Inferior parietal cortex (tissue), 1 donor: ENCODE data around the gene BTBD6.

Source experiments
- DNase-seq: peaks from one replicate; pipeline ENCODE4 v3.0.0-alpha.2; 2016; ENCODE audit errors: extremely low spot score

Gene BTBD6

DNA sequence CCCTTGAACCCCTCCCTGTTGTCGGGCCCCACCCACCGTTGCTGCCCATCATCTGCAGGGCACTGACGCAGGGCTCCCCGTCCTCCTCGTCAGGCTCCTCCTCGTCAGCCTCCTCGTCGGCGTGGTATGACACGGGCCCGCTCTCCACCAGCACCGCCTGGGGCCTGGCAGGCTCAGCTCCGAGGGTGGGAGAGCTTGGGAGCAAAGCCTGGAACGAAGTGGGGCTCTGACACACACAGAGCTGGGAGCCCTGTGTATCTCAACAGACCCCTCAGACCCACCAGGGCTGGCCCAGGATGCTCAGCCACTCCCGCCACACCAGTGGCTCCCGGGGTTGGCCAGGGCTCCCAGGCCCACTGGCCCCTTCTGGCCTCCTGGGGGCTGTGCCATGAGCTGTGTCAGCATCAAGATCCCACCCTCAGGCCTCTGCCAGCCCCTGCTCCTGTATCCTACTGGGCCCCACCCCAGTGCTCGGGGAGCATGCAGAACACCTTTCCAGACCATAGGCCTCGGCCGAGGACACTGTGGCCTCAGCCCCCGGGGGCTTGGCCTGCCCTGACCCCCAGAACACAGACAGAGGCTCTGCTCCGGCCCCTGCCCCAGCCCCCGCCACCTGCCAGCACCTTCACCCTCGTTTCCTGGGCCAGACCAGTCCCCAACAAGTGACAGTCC lies 37.1 kb upstream of the BTBD6 start:
- DNase-seq: no peak

GRCh38 chr14:105211758-105212089 lies 36.6 kb upstream of the BTBD6 start:
- no peak for DNase-seq

GRCh38 chr14:105212541-105213300 lies 35.6 kb upstream of the BTBD6 start:
- DNase-seq: no peak

DNA sequence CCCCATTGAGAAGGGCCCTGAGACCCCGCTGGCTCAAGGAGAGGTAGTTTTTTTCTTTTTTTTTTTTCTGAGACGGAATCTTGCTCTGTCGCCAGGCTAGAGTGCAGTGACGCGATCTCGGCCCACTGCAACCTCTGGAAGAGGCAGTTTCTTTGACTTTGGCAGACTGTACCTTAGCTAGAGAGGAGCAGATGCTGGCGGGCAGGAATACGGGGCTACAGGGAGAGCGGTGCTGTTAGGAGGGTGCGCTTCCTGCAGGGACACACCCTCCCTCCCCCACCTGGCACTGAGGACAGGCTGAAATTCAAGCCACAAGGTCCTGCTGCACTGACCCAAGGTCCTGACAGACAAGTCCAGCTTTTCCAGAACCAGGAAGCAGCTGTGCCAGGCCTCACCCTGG lies 35.0 kb upstream of the BTBD6 start:
- no peak for DNase-seq

GRCh38 chr14:105214324-105214915 lies 33.9 kb upstream of the BTBD6 start:
- no peak for DNase-seq

- no peak for DNase-seq
Measured at GRCh38 chr14:105215602-105216001, 32.7 kb upstream of the BTBD6 start.

GRCh38 chr14:105216490-105217247 lies 31.7 kb upstream of the BTBD6 start:
- no peak for DNase-seq

DNA sequence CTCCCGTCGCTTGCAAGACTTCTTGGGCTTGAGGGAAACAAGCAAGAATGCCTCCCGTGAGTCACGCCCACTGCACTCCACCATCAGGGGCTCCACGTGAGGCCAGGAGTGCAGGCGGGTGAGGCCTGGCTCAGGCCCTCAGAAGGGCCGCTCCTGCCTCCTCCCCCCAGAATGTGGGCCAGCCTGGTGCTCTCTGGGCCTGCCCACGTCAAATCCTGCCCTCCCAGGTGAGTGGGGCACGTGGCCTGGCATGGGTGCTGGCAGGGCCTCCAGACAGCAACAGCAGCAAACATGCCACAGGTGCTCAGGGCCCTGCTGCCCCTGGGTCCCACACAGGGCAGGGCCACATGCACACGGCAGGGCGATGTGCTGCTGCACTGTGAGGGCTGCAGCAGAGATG lies 30.6 kb upstream of the BTBD6 start:
- DNase-seq: no peak

DNA sequence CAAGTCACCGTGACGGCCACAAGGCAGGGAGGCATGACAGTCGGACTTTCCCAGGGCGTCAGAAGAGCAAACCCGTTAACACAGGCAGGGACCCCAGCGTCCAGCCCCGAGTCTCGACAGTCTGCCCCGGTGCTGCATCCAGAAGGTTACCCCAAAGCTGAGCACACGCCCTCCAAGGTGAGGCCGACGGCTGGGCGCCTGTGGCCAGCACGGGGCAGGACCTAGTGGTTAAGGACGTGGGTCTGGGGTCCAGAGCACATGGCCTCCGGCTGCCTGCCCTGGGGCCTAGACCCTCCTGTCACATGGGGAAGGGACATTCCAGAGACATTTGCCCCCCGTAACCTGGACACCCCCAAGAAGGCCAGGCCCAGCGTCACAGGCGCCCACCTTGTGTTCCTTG lies 29.7 kb upstream of the BTBD6 start:
- no peak for DNase-seq

GRCh38 chr14:105219043-105219612 lies 29.2 kb upstream of the BTBD6 start:
- DNase-seq: no peak

- no peak for DNase-seq
Measured at GRCh38 chr14:105219753-105220152, 28.6 kb upstream of the BTBD6 start.

DNA sequence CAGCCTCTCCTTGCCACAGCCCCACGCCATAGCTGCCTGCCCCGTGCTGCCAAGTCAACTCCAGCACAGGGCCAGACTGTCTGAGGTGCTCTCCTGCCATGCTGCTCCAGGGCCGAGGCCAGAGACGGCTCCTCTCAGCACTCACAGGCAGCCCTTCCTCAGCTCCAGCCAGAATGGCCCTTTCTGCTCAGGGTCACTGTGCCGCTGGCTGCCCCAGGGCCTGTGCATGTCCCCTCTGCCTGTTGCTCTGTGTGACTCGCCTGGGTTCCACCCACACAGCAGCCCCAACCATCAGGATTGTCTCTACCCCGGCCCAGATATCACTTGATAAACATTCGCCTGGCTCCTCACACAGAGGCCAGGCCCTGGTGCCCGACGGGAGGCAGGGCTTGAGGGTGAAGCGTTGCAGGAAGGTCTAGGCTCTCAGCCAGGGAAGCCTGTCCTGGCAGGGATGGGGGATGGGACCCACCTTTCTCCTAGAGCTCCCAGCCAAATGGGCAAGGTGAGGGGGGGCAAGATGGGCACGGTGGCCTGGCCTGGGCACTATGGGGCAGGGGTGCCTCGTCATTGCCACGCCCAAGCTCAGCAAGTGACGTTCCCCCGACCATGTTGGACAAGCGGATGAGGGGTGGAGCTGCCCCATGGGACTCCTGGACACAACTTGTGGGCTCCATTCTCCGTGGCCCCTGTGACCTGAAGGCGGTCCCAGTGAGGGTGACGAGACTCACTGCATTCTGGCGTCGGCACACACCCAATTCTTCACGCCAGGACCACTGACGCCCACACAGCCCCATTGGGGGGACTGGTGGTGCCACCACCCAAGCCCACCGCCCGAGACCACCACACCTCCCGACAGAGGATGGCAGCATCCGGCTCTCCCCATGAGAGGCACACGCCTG lies 27.4 kb upstream of the BTBD6 start:
- no peak for DNase-seq

GRCh38 chr14:105221598-105222178 lies 26.6 kb upstream of the BTBD6 start:
- no peak for DNase-seq

DNA sequence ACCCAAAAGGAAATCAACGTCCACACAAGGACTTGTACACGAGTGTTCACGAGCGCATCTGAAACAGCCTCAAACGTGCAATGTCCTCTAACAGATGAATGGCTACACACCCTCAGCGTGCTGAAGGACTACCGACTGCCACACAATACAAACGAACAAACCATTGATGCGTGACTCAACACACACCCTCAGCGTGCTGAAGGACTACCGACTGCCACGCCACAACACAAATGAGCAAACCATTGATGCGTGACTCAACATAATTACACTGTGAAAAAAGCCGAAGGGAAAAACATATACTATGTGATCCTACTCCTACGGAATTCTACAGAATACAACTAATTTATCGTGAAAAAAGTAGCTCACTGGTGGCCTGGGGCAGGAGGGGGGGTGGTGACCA lies 25.1 kb upstream of the BTBD6 start:
- no peak for DNase-seq

DNA sequence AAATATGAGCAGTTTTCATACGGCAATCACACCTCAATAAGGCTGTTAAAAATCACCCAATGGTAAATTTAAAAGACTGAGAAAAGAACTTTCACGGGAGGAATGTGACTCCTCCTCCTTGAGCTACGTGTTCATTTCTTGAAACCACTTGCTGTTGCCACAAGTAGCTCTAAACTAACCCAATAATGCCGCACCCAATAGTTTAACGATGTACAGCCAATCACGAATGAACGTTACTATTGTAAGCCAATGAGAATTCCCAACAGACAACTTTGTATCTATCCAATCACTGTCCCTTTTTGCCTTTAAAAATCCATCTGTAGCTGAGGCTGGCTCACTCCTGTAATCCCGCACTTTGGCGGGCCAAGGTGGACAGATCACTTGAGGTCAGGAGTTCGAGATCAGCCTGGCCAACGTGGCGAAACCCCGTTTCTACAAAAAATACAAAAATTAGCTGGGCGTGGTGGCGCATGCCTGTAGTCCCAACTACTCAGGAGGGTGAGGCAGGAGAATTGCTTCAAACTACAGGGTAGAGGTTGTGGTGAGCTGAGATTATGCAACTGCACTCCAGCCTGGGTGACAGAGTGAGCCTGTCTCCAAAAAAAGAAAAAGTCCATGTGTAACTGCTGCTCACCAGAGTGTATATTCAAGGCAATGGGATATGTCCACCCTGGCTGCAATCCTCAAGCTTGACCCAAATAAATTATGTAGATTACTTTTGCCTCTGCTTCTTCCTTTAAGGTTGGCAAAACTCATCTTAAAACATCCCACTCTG lies 24.4 kb upstream of the BTBD6 start:
- DNase-seq: no peak

GRCh38 chr14:105224845-105225570 lies 23.3 kb upstream of the BTBD6 start:
- no peak for DNase-seq

DNA sequence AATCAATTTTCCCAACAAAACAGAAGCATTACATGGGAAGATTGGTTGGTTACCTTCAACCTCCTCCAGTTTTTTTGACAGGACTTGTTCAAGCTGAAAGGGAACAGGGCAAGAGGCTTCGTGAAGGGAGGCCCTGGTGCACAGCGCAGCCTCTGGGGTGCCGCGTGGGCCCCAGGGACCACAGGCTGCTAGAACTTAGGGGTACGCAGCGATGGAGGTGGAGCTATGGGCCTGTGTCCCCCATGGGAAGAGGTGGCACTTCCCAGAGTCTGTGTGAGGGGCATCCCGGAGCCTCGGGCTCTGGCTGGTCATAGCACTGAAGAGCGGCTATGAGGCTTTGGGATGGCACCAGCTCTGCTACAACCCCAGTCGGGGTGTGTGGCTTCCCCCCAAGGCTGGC lies 22.1 kb upstream of the BTBD6 start:
- DNase-seq: no peak

DNA sequence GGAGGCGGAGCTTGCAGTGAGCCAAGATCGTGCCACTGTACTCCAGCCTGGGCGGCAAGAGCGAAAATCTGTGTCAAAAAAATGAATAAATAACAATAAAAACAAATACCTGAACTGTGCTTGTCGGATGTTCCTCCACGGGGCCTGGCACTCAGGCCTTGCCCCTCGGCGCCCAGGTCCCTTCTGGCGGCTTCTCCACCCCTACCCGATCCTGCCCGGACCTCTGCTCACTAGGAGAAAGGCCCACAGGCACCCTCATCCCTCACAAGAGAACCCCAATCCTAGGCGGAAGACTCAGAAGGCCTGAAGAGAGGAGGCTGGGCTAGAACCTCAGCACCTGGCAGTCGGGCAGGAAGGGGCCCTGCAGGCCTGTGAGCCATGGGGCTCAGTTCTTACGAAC lies 21.0 kb upstream of the BTBD6 start:
- DNase-seq: no peak

DNA sequence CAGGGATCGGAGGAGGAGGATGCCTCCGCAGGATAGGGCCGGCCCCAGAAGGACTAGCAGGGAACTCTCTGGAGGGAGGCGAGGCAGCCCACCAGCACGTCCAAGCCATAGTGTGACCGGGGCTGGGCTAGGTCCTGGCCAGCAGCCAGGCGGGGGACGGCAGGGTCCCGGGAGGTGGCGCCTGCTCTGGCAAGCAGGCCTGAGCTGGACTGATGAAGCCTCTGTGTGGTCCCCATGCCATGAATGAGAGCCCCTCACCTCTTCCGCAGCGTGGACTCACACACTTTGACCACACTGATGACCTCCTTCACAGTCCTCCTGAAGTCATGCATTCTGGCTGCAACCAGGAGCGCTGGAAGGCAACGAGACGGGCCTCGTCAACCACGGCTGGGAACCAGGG lies 19.8 kb upstream of the BTBD6 start:
- no peak for DNase-seq
